NCI-H345 (cell line): ENCODE results near the gene CHDH.

ENCODE experiments used
- DNase-seq: peaks from one replicate; lab custom pipeline; 2025; lab: John Stamatoyannopoulos, UW

Gene CHDH

DNA sequence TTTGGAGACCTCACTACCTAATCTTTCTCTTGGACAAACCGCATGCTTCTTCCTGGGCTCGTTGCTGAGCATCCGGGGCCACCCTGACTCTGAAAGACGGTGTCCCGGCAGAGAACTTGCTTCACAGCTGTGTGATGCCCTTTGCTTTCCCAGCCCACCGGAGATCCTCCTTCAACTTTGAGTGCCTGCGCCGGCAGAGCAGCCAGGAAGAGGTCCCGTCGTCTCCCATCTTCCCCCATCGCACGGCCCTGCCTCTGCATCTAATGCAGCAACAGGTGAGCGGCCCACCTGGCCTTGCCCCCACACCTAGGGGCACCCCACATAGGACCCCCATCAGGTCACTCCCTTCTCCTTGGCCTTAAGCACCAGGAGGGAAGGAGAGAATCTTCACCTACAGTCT is 37.7 kb downstream of the CHDH start:
- no peak for DNase-seq

DNA sequence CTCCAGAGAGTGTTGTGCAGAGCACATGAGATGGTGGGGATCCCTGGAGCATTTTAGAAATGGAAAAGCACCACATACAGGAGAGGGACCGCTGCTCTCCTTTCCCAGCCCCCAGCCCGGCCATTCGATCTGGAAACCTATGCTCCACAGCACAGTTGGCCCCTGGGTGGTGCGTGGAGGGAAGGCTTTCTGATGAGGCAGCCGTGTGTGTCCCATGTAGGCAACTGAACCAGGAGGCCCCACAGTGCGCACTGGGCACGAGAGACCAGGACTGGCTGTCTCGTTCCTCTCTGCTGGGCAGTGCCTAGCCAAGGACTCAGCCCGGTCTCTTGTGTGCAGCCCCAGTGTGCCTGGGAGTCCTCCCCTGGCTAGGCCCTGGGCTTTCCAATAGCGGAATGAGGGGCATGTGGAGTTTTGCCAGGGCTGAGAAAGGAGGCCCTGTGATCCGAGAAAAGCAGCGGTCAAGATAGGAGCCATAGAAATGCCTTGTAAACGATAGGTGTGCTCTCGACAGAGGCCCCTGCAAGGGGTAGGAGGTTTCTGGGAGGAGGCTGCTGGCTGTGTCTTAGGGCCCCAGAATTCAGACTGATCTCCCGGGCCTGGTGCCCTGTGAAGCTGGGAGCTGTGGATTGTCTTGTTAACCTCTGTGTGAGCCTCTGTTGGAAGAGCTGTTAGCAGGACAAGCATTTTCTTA is 39.0 kb downstream of the CHDH start:
- DNase-seq: no peak

DNA sequence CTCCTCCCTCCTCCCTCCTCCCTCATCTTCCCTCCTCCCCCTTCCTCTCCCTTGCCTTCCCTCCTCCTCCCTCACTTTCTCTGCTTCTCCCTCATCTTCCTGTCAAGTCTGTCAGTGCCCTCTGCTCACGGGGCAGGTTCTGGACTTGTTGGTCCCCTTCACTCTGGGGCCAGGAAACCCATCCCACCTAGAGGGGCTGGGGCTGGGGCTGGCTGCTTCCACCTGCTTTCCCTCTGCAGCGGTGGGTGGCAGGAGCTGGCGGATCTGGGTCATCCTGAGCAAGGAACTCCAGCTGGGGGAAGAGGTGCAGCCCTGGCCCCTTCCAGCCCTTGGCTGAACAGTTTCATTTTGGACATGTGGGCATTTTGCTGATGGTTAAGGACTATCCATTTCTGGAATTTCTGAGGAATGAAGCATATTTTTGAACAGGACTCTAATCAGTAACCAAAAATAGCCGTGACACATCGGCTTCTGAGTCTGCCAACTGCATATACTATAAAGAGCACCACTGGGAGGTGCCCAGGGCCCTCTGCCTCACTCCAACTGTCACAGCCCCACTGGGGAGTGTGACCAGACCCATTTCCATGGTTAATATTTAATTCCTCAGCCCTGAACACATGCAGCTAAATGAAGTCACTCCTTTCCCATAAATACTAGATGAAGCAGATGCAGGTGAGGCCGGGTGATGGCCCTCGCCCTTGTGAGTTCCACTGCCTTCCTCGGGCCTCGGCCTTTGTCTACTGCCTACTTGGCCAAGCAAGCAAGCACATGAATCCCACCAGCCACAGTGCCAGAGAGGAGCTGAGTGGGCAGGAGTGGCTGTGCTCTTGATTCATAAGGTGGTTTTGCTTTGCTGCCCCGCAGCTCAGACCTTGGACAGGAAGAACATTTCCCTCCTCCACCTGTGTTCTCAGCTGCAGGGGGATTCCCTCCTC is 39.8 kb downstream of the CHDH start:
- no peak for DNase-seq

DNA sequence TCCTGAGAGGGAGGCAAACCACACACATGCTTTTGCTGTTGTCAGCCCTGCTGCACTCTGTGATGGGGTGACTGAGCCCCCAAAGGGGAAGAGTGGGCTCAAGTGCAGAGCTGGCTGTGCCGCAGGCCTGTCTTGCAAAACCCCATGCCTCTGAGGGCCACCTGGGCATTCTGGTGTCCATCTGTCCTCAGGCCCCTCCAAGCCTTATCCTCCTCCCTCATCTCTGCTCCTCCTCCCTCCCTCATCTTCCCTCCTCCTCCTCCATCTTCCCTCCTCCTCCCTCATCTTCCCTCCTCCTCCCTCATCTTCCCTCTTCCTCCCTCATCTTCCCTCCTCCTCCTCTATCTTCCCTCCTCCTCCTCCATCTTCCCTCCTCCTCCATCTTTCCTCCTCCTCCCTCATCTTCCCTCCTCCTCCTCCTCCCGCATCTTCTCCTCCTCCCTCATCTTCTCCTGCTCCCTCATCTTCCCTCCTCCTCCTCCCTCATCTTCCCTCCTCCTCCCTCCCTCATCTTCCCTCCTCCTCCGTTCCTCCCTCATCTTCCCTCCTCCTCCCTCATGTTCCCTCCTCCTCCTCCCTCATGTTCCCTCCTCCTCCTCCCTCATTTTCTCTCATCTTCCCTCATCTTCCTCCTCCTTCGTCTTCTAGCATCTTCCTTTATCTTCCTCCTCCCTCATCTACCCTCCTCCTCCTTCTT is 40.6 kb downstream of the CHDH start:
- no peak for DNase-seq

DNA sequence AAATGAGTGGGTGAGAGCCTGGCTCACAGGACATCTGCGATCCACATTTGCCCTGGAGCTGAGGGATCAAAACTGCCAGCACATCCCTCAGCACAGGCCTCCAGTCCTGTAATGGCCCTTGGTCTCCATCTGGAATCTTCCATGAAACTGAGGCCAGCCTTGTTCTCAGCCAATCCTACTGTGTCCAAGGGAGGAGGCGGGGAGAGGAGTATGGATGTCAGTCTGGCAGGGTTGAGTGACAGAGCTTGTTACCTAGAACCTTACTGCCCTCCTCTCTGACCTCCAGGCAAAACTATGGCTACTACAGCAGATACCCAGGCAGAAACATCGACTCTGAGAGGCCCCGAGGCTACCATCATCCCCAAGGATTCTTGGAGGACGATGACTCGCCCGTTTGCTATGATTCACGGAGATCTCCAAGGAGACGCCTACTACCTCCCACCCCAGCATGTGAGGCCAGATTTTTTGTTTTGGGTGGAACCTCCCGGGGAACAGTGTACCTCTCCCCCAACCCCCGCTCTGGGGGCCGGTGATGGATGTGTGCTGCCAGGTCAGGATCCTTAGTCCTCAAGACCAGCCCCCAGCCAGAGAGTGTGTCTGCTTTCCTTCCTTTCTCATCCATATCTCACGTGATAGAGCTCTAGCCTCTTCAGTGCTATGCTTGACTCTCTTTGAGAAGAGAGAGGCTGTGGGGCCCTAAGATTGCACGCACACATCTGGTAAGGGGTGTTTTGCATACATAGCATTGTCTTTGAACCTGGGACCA is 41.3 kb downstream of the CHDH start:
- no peak for DNase-seq

DNA sequence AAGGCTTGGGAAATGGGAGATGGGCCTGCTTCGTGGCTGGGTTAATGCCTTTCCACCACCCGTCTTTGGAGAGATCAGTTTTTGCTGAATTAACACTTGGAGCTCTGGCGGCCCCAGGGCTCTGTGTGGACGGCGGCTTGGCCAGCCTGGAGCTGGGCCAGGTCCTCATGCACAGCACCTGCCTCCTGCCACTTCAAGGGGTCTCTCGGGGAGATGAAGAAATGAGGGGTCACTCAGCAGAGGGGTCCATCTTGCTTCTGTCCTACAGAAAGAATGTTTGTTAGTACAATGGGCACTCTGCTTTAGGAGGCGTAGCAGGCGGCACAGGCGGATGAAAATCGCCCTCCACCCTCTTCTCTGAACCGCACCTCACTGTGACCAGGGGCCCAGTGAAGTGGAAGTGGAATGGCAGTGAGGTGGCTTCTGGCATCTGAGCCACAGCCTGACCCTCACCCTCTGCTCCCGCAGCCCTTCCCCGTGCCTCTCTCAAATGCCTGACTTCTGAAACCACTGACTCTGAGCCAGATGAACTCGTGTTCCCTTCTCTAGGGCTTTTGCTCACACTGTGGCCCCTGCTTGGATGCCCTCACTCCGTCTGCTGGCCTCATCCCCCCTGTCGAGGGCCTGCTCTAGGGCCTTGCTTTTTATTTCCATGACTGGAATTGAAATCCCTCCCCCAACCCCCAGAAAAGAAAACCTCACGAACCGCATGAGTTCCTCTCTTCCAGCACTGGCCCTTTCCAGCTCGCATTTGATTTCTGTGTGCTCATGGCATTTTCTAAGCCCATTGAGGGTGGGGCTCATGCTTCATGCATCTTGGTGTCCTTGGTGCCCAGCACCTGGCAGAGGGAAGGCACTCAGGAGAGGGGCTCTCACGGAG is 42.2 kb downstream of the CHDH start:
- no peak for DNase-seq

DNA sequence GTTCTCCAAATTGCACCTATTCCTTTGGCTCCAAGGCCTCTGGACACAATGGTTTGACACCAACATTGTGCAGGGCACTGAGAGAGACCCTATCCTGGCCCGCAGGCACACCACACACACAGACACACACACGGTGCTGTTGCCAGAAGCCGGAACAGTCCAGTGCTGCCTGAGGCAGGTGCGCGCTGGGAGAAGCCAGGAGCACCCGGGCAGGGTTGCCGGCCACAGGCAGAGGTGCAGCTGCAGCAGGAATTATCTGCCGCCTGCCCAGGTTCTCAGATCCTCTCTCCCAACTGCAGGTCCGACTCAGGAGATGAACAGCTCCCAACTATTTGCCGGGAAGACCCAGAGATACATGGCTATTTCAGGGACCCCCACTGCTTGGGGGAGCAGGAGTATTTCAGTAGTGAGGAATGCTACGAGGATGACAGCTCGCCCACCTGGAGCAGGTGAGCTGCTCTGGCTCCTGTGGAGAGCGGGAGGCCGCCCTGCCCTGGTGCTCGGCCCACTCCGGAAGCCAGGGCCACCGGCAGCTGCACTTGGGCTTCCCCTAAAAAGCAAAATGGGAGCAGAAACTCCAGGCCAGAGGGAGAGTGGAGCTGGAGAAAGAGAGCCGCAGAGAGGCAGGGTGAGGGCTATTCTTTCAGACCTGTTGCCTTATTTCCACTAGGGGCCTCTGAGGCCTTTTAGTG is 42.9 kb downstream of the CHDH start:
- DNase-seq: no peak

DNA sequence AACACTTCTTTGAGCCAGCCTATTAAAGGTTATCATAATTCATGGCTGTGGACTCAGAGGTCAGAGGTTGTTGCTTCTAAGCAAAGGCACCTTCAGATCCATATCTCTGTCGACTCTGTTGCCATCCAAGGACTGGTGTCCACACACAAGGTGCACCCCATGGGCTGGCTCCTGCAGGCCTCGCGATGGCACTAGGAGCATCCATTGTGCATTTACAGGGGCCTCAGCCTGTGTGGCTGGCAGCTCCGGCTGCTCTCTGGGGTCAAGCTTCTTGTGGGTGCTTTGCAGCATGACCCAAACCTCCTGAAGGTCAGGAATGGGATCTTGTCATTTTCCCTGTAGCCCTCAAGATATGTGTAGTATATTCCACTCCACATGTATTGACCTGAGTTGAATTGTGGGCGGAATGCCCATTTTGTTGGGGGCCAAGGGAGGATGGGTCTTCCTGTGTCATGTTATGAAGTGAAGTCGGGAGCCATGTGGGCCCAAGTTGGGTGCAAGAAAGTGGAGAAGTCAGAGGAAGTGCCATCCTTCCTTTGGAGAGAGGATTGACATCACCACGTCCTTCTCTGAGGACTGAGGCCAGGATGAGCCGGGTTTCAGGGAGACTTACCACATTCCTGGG is 43.9 kb downstream of the CHDH start:
- DNase-seq: no peak

DNA sequence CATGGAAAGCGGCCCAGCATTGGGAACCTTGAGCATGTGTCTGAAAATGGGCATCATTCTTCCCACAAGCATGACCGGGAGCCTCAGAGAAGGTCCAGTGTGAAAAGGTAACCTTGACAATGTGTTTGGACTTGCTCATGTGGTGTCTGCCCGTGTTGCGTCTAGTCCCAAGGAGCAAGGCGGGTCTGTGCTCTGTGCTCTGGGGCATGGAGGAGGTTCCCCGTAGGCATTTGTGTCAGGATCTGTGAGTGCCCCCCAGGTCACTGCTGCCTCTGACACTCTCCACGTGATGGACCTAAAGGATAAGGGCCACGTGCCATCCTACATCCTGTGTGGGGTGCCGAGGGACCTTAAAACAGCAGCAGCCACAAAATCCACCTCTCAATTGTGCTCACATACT is 44.9 kb downstream of the CHDH start:
- DNase-seq: no peak

DNA sequence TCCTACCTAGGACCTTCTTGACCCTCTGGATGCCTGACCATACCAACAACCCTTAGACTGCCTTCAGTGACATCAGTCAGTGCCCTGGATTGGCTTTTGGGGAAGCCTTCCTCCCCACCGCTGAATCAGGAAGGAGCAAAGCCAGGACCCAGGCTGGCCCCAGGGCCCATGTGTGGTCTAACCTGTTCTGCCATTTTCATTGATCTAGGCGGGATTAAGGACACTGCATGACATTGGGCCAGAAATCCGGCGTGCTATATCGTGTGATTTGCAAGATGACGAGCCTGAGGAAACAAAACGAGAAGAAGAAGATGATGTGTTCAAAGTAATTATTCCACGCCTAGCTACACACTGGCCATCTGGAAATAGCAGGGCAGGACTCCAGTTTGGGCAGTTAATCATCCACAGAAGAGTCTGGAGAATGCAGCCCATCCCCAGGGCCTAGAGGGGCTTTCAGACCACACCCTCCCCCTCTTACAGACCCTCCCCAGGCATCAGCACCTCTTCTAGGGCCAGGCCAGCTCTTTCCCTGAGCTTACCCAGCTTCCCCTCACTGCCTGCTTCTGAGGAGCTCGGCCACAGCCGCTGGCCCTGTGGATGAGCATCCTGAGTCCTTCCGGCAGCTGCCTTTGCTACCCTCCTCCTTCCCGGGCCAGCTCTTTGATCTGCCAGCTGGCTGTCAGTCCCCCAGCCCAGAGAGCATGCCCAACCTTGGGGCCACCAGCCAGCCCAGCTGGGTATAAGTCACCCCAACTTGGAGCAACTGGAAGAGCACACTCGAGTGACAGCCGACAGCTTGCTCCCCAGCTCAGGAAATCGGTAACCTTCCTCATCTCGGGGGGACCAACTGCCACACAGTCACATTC is 45.9 kb downstream of the CHDH start:
- DNase-seq: no peak

DNA sequence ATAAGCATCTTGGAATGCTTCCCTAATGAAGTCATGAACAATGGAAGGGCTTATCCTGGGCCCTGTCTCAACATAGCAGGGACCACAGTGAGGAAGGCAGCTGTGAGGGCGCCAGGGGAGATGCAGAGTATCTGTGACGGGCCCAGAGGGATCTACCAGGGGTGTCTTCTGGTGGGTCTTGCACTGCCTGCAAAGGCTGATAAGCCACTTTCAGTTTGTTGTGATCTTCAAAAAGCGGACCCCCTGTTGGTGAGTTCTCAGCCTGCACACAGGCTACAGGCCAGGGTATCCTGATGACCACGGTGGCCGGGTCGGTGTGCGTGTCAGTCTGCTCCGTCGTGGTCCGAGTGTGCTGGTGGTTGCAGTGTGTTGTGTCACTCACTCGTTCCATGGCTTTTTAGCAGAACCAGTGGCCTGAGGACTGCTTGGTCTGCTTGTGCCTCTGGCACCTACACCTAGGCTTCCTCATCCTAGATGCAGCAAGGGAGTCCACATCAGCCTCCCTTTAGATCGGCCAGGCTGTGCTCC is 46.8 kb downstream of the CHDH start:
- DNase-seq: no peak

DNA sequence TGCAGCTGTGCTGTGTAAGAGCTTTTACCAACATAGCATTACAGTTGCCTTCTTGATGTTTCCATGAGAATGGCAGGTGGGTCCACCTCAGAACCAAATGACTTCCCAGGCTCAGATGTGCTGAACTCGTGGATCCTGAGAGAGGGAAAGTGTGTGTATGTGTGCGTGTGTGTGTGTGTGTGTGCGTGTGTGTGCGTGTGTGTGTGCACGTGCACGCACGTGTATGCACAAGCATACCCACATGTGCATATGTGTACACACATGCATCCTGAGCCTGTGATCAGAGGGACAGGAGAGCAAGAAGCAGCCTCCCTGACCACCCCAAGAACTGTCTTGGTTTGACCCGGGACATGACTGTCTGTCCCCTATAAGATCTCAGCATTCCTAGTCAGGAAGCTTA is 48.1 kb downstream of the CHDH start:
- DNase-seq: no peak

DNA sequence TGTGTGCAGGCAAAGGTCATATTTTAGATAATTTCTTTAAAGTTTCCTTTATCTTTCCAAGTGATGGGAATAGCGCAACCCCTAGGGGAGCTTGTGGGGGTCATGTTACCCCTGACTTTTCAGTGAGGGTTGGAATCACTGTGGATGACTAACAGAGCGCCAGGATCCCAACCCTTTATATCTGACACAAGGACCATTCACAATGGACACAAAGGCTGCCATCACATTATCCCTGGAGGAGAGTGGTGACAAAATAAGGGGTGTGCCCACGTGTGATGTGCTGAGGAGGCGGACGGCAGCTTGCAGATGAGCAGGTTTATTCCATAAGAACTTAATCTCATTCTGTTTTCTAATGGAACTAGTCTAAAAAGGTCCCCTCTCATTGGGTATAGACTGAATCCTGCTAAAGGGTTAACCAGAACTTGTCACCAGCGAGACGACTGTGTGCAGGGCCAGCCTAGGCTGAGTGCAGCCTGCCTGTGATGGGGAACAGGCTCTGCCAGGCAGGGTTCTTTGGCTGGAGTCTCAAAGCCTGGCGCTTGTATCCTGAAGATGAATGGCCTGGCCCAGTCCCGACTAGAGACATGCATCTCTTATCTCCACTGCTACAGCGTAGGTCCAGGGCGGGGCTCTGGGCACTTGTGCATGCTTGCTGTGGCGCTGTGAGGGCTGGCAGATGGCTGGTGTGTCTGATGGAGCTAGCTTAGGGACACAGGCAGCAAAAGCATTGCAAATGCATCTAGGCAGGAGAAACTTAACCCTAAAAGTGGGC is 50.2 kb downstream of the CHDH start:
- DNase-seq: peak; percentile 56

DNA sequence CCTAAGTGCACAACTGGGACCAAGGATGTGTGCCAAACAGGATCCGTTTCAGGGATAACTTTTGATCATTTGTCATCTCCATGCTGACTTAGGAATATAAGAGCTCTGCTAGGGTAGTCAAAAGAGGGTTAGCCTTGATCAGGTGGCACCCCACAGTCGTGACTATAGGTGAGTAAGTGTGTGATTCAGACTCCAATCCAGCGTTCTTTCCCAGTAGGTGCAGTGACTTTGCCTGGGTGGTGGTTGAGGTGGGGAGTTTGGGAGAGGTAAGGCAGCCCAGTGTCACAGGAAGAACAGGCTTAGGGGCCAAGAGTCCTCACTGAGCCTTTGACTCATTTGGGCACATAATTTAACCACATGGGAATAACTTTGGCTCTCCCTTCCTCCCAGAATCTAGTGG is 51.0 kb downstream of the CHDH start:
- DNase-seq: no peak

DNA sequence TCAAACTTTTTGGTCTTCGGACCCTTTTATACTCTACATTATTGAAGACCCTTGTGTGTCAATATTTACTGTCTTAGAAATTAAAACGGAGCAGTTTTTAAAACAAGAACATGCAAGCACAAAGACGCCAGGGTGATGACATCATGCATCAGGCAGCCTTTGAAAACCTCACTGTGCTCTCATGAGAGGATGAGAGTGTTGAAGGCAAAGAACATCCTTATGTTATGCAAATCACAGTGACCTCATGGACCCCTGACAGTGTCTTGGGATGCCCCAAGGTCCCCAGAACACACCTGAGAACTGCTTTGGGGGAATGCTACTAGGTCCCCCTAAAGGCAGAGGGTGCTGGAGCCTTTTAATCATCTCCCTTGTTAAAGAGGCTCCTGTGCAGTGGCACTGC is 51.6 kb downstream of the CHDH start:
- no peak for DNase-seq

DNA sequence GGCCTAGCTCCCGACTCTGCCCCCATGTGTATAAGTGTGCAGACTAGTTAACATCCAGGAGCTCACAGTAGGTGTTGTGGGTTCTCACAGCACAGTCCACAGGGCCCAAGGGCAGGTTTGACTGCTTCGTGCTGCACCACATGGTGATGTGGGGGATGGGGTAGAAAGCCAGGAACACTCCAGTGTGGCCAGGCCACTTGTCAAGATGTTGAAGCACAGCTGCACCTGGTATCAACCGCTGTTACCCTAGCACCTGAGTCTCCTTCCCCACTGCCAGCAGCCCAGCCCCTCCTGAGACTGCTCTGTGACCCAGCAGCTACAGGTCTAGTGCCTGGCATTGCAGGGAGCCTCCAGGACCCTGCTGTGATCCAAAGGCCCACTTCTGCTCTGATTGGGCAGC is 53.4 kb downstream of the CHDH start:
- no peak for DNase-seq

DNA sequence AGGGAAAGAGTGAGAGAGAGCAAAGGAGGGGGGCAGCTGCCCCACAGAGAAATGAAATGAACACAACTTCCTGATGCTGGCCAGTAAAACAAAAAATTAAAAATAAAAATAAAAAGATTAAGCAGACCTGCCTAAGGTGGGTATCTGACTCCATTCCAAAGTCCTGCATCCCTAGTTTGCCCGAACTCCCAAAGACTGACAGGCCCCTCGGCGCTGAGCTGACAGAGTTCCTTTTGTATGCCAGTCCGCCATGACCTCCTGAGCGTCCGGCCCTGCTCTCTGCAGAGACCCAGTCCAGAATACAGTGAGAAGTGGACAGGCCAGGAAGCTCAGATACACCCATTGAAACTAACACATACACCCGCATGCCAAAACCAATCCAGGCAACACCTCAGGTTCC is 54.9 kb downstream of the CHDH start:
- no peak for DNase-seq

DNA sequence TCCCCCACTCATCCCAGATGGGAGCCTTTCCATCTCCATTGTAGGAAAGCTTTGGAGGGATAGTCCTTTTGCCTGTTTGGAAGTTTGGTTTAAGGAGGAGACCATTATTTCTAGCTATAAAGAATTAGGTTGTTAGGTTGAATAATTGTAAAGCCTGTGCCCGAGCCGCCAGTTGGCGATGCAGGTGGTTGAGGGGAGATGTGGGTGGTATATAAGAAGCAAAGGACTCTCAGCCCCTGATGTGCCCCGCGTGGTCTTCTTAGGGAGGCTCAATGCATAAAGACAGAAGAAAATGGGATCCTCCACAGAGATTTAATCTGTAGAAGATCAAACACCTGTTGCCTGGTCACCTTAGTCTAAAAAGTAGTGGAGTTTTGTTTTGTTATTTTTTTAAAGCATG is 55.7 kb downstream of the CHDH start:
- DNase-seq: no peak
